Left ventricle myocardium inferior (tissue), 1 donor: Measurements from ENCODE around the gene TCF12. TPM values are rescaled to one million over a fixed set of nuclear protein-coding genes. Genes with fewer than 3 reads are reported as not detected.

Experiments
- DNase-seq: peaks from one replicate; pipeline ENCODE4 v3.0.0-alpha.2; 2020
- H3K27ac ChIP-seq: fragments of 200-600 bp; replicated peaks from 2 replicates; pipeline ENCODE4 v1.8.0; 2021
- H3K27me3 ChIP-seq: fragments of 200-600 bp; 2 replicates; pipeline ENCODE4 v1.8.0; 2021; ENCODE audit warnings: low read depth
- H3K36me3 ChIP-seq: fragments of 200-600 bp; 2 replicates; pipeline ENCODE4 v1.8.0; 2021
- H3K4me1 ChIP-seq: fragments of 200-600 bp; 2 replicates; pipeline ENCODE4 v1.8.0; 2021
- H3K4me3 ChIP-seq: fragments of 200-600 bp; 2 replicates; pipeline ENCODE4 v1.8.0; 2021; ENCODE audit warnings: mild to moderate bottlenecking, moderate library complexity
- H3K9me3 ChIP-seq: fragments of 200-600 bp; replicated peaks from 2 replicates; pipeline ENCODE4 v1.8.0; 2021
- CTCF ChIP-seq: fragments of 200-600 bp; IDR thresholded peaks from 2 replicates; pipeline ENCODE4 v1.8.0; 2021; ENCODE audit warnings: antibody characterized with exemption, mild to moderate bottlenecking, borderline replicate concordance
- intact Hi-C: fragments of 100-400 bp; cut with micrococcal nuclease; formaldehyde crosslinking; loops from one replicate; pipeline ENCODE4 v1.11.0; 2022
- total RNA-seq: library from RNA; stranded (reverse); fragmentation: NEBNext Ultra II Directional; extraction: Animal tissue kit (Norgen Biotek cat#: 25700); gene quantifications from one replicate; pipeline ENCODE4 v1.2.1, GENCODE V29; 2021
- donor health status: DM: no; HTN: yes; CAD: no; lungs with severe emphysema.

Gene TCF12
- total RNA-seq, 1 donor from 2014 or later: 52.1 TPM

DNA sequence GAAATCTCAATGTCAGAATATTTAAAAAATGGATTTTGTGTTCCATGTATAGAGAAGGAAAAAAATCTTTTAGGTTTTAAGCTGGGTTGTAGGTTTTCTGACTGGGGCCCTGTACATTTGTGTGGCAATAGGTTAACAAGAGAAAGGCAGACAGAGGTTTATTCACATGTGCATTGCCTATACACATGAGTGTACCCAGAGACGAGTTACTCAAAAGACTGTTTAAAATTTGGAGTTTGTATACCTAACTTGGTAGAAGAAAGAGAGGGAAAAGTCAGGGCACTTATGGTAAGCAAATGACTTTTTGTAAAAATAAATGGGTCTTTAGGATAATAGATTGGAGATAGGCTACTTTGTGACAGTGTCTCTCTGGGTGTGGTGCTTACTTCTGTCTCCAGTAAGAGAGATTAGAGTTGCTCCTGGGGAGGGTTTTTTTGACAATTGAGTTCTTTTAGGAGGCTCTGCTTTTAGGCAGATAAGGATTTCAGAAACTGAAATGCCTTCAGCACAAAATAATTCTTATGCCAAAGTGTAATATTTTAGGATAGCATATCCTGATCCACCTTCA lies 225.2 kb downstream of the TCF12 start:
- no peak overlapping the region for H3K4me3 ChIP-seq
- intact Hi-C loops: no loop called here
- no peak for TF ChIP-seq CTCF

GRCh38 chr15:57144448-57144847 lies 226.0 kb downstream of the TCF12 start:
- Histone ChIP-seq H3K27me3 (no peaks in the 10 kb centered on the region), H3K27ac (no peak overlapping the region), H3K9me3 (no peaks in the 10 kb centered on the region), H3K4me3 (no peak overlapping the region), H3K4me1 (peaks cover 43% of the 10 kb centered on the region), H3K36me3 (no peaks in the 10 kb centered on the region)
- intact Hi-C loops: no loop called here
- no peak for DNase-seq
- TF ChIP-seq CTCF: no peak

More for the DNA sequence above, 225.2 kb downstream of the TCF12 start:
- Histone ChIP-seq H3K36me3 (no peaks in the 10 kb centered on the region), H3K4me1 (peaks cover 35% of the 10 kb centered on the region), H3K9me3 (no peaks in the 10 kb centered on the region), H3K27ac (no peak overlapping the region), H3K27me3 (no peaks in the 10 kb centered on the region)
- no peak for DNase-seq

- H3K36me3 ChIP-seq: peaks cover 5% of the 10 kb centered on the region
- peaks cover 44% of the 10 kb centered on the region for H3K4me1 ChIP-seq
- H3K4me3 ChIP-seq: peak overlapping the region; percentile 47
- intact Hi-C loops: loop anchor here (2.0 to 5.0 kb wide), 2 partner anchors 66 to 160 kb away; no protein-coding TSS in a partner anchor
- peak; percentile 88 for TF ChIP-seq CTCF
- H3K9me3 ChIP-seq: peaks cover 5% of the 10 kb centered on the region
- H3K27me3 ChIP-seq: no peaks in the 10 kb centered on the region
- no peak for DNase-seq
- peak overlapping the region; percentile 67 for H3K27ac ChIP-seq
Observed at GRCh38 chr15:57146506-57147201, 228.2 kb downstream of the TCF12 start.

DNA sequence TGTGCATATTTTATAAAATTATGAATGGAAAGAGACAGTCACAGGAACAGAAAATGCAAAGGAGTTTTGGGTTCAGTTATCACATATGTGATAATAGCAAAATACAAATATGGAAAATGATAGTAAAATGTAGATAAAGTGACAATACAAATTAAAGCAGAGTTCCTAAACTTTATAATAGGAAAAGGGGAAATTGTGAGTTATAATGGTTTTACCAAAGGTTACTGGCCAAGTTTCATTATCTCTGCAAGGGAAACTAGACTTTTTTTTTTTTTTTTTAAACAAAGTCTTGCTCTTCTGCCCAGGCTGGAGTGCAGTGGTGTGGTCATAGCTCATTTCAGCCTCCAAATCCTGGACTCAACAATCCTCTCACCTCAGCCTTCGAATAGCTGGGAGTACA lies 229.2 kb downstream of the TCF12 start:
- intact Hi-C loops: loop anchor here (2.0 to 5.0 kb wide), 2 partner anchors 65 to 159 kb away; no protein-coding TSS in a partner anchor
- no peaks in the 10 kb centered on the region for H3K27me3 ChIP-seq
- H3K9me3 ChIP-seq: peaks cover 15% of the 10 kb centered on the region
- peaks cover 47% of the 10 kb centered on the region for H3K4me1 ChIP-seq
- peaks cover 10% of the 10 kb centered on the region for H3K36me3 ChIP-seq
- H3K4me3 ChIP-seq: no peak overlapping the region
- DNase-seq: no peak
- peak overlapping the region; percentile 67 for H3K27ac ChIP-seq
- no peak for TF ChIP-seq CTCF

DNA sequence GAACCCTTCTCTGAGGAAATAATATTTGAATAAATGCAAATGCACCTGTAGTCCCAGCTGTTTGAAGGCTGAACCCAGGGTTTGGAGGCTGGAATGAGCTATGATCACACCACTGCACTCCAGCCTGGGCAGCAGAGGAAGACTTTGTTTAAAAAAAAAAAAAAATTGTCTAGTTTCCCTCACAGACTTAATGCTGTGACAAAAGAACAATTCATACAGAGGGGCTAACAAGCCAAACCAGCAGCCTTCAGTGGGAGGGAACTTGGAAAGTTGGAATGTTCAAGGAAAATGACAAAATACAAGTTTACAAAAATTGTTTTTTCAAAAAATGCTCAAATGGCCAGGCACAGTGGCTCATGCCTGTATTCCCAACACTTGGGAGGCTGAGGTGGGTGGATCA lies 229.8 kb downstream of the TCF12 start:
- Histone ChIP-seq H3K9me3 (peaks cover 16% of the 10 kb centered on the region), H3K4me1 (peaks cover 54% of the 10 kb centered on the region), H3K27me3 (no peaks in the 10 kb centered on the region), H3K36me3 (peaks cover 10% of the 10 kb centered on the region), H3K27ac (peak overlapping the region; percentile 67), H3K4me3 (no peak overlapping the region)
- TF ChIP-seq CTCF: no peak
- DNase-seq: no peak
- intact Hi-C loops: loop anchor here (5.0 kb wide), 1 partner anchor 64 kb away; no protein-coding TSS in a partner anchor
